ENCODE data around the gene GATM.

DNA sequence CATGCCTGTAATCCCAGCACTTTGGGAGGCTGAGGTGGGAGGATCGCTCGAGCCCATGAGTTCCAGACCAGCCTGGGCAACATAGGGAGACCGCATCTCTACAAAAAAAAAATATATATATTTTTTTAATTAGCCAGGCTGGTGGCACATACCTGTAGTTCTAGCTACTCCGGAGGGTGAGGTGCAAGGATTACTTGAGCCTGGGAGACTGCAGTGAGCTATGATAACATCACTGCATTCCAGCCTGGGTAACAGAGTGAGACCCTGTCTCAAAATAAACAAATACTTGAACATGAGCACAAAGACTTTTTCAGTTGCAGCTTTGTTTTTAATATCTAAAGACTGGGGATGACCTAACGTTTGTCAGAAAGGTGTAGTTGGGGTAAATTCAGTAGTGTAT lies 31.3 kb upstream of the GATM start:
- TF ChIP-seq, protein P1, sequence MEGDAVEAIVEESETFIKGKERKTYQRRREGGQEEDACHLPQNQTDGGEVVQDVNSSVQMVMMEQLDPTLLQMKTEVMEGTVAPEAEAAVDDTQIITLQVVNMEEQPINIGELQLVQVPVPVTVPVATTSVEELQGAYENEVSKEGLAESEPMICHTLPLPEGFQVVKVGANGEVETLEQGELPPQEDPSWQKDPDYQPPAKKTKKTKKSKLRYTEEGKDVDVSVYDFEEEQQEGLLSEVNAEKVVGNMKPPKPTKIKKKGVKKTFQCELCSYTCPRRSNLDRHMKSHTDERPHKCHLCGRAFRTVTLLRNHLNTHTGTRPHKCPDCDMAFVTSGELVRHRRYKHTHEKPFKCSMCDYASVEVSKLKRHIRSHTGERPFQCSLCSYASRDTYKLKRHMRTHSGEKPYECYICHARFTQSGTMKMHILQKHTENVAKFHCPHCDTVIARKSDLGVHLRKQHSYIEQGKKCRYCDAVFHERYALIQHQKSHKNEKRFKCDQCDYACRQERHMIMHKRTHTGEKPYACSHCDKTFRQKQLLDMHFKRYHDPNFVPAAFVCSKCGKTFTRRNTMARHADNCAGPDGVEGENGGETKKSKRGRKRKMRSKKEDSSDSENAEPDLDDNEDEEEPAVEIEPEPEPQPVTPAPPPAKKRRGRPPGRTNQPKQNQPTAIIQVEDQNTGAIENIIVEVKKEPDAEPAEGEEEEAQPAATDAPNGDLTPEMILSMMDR (IDR thresholded peaks at IDR 0.05): no peak
- TF ChIP-seq EZH2phosphoT487 (IDR thresholded peaks at IDR 0.05) (no peak), EZH2 (IDR thresholded peaks at IDR 0.05) (no peak)
